GM12874 (cell line): Measurements from ENCODE around the gene SLC24A3.

ENCODE experiments used
- CTCF ChIP-seq: IDR thresholded peaks from 2 replicates; pipeline ENCODE4 v1.5.1; 2011; ENCODE audit warnings: low read depth, mild to moderate bottlenecking, control low read depth, low read length, moderate library complexity; ENCODE audit not compliant: insufficient read depth

Gene SLC24A3

GRCh38 chr20:19511931-19512330 is 299.5 kb downstream of the SLC24A3 start:
- TF ChIP-seq CTCF: no peak

- TF ChIP-seq CTCF: no peak
These were observed 300.6 kb downstream of the SLC24A3 start for GRCh38 chr20:19512886-19513677.

- TF ChIP-seq CTCF: no peak
These were observed 302.6 kb downstream of the SLC24A3 start for GRCh38 chr20:19515074-19515473.

- no peak for TF ChIP-seq CTCF
These were observed 307.0 kb downstream of the SLC24A3 start for GRCh38 chr20:19519466-19519865.

- TF ChIP-seq CTCF: no peak
These were observed 307.8 kb downstream of the SLC24A3 start for GRCh38 chr20:19520261-19520660.

- no peak for TF ChIP-seq CTCF
These were observed 309.8 kb downstream of the SLC24A3 start for GRCh38 chr20:19522071-19522801.

GRCh38 chr20:19522836-19523590 is 310.6 kb downstream of the SLC24A3 start:
- TF ChIP-seq CTCF: no peak
